GM21737 (cell line): Measurements from ENCODE around the gene AKR1C1.
"Not testable (repeated sequence)": the region's sequence is repeated elsewhere in the genome, so short reads cannot be mapped to it uniquely, and the experiment has no call there.

ENCODE experiments used
- ATAC-seq: cut with Tn5 transposase; IDR thresholded peaks from one replicate; pipeline ENCODE4 v1.9.1; 2021; ENCODE audit warnings: mild to moderate bottlenecking, moderate library complexity; ENCODE audit not compliant: unreplicated experiment

AKR1C1 gene

DNA sequence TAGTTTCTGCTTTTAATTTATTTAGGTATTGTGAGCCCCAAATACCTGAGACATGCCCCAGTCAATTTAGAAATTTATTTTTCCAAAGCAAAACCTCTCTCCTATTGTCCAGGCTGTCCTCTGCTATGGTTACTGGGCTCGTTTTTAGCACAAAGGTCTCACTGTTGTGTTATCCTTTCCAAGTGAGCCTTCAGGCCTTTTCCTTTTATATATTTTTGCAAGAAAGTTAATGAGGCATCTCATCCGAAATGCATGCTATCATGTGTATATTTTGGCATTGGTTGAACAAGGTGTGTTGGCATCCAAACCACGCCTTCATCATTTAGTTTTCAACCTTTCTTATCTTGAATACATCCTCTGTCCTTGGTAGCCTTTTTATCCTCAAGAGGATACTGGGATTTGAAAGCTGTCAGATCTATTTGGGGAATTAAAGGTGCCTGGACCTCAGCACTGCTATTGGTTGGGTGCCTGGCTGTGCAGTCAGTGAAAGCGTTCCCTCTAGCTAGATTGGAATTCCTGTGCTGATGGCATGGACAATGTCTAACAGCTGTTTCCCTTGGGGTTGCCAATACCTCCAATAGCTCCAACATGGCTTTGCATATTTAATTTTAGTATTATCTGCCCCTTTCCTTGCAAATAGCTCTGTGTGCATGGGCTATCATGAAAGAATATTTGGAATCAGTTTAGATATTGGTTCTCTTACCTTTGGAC, 51.1 kb downstream of the AKR1C1 start:
- ATAC-seq: not testable (repeated sequence)

DNA sequence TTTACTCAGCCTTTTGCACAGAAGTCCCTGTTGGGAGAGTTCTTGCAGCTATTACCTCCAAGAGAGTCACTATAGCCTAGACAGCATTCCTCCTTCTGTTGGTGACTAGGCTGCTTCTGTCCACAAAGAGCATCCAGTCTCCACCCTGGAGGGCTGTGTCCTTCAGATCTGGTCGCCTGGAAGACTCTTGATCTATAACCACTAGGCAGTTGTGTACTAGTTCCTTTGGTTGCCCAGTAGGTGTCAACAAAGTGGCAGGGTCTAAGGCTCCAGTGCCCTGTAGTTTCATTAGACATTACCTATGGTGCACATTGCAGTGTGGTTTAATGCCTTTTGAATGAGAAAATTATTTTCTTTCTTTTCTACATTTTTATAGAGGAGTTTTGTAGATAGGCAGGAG, 51.7 kb downstream of the AKR1C1 start:
- no peak for ATAC-seq

DNA sequence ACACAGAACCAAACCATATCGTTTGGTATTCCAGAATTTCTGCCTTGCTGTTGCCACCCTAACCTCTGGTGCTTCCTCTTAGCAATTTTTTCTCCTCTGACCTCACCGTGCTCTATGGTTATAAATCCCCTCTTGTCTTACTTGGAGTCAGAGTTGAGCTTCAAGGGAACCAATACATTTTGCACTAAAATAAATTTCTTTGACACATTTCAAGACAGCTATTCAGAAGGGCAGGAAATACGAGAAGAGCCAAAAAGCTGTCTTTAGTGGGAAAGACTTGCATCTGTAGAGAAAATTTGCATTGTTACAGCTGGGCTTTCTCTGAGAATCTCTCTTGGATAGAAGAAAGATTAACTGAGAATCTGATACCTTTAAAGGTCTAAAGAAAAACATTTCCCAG, 54.9 kb downstream of the AKR1C1 start:
- ATAC-seq: no peak

DNA sequence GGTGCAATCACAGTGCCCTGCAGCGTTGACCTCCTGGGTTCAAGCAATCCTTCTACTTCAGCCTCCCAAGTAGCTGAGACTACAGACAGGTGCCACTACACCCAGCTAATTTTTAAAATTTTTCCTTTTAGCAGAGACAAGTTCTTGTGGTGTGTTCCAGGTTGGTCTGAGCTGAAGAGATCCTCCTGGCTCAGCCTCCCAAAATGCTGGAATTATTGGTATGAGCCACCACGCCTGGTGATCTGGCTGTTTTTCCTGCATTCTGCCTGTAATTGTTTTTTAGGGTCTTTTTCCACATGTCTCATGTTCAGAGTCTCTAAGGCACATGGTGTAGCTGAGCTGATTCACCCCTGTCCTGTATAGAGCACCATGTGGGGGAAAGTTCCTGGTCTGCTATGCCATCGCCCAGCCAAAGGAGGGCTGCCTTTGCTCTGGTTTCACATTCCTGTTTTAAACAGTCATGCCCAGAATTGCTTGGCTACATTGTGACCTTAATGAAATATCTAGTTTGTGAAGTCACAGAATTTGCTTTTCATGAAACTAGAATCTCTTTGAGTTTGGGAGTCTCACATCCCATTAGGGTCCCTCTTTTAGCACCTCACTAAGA, 55.6 kb downstream of the AKR1C1 start:
- not testable (repeated sequence) for ATAC-seq

DNA sequence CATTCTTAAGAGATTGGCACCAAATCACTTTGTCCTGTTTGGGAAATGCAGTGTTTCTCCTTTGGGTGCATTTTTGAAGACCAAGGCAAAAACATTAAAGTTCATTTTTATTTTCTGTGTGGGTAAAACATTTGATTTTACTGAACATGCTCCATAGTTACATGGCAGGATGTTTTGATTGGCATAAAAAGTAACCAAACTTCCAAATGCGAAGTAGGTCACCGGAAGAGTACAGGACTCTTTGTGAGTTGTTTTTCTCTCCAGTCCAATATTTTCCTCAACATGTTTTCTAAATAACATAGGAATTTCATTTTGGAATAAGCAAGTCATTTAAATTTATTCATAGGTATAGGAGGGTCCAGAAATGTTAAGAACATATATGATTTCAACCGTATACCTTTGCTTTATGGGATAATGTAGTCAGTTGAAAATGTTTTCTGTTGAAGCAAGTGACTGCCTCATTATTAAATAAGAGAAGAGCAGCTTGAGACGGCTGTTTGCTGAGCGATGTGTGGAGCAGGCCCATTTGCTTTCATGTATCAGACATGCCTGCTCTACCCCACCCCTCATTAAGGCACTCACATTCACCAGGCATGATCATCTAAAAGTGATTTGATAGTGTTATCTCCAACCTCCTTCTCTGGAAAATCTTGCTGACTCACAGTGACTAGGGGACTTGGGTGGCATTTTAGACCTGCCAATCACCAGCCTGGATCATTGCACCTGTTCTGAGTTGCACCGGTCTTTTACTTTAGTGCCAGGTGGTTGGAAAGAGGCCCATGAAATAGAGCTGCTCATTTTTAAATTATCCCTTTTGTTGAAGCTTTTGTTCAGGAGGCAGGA, 56.8 kb downstream of the AKR1C1 start:
- not testable (repeated sequence) for ATAC-seq

DNA sequence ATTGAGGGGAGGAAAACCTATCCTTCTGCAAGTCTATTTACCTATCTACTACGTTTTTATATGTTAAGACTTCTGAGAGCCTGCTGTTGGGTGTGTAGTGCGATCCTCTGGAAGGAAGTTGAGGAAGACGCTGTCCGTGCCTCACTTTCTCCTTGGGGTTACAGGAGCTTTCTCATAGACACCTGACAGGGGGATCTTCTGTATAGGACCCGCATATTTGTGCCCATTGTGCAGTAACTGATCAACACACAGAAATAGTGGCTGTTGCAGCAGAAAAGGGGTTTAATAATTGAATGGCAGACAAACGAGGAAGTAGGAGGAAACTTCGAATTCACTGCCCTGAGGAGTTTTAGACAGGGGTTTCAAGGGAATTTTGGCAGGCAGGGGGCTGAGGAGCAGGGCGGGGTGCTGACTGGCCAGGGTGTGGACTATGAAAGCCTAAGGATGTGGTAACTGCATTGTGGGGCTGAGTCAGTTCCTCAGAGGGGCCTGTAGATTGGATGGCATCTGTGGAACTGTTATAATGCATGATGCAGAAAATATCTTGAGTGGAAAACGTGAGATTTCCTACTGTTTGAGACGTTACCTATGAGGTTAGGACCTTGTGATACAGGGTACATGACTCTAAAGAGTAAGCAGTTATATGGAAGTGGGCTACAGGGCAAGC, 58.5 kb downstream of the AKR1C1 start:
- ATAC-seq: not testable (repeated sequence)

DNA sequence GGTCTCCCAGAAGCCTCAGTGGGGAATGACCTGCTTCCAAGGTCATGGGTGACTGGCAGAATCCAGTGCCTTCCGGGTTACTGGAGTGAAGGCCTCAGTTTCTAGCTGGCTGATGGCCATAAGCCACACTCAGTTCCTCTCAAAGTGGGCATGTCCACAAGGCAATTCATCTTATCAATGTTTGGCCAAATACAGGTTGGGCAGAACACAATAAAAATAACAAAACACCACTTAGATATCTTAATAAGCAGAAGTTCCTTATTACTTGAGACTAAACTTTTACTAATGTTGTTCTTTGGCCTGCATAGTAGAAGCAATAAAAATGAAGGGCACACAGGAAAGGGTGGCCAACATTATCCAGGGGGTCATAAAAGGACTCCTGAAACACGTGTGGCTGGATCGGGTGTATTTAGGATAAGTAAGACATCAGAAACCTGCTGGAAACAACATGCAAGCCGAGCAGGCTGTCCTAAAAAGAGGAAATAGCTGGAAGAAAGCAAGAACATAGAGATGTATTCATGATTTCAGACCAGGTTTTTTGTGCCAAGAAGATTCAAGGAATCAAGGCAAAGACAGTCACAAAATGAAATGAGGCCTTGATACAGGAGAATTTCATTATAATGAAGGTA, 60.1 kb downstream of the AKR1C1 start:
- ATAC-seq: no peak

DNA sequence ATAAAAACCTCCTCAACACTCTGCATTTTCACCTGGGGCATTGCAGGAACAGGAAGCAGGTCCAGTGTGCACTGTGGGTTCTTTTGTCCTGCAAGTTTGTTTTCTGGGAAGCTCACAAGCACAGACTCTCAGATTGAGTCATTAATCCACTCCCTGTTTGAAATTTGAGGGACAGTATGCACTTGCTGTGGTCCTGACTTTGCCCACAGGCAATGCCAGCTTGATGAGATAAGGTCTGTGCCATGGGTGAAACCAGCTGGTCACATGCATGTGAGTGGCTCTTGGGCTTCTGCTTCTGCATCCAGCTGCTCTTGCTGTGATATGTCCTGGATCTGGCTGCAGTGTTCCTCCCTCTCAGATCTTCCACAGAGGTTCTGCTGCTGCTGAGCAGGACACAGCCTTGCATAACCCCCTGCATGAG, 62.3 kb downstream of the AKR1C1 start:
- ATAC-seq: not testable (repeated sequence)

DNA sequence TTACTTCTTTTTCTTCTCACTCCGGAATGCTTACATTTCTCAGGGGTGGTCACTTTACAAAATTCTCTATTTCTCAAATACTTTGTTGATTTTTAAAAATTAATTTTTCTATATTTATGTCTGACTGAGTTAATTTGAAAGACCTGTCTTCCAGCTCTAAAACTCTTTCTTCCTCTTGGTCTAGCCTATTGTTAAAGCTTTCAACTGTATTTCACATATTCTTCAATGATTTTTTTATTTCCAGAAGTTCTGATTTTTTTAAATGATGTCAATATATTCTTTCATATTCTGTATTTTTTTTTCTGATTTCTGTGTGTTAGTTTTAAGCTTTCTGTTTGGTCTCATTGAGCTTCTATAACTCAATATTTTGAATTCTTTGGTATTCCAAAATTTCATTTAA, 67.8 kb downstream of the AKR1C1 start:
- ATAC-seq: no peak

DNA sequence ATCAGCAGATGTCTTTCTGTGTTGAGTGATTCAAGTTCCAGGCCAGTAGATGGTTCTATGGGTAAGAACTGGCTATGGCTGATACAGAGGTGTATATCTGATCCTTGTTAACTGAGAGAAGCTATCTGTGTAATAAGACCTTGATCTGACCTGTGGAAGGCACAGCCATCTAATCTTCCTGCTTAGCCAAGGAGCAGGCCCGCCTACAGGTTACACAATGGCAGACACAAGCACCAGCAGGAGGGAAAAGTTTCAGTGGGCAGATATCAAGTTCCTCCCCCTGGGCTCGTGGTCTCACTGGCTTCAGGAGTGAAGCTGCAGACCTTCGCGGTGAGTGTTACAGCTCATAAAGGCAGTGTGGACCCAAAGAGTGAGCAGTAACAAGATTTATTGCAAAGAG, 68.4 kb downstream of the AKR1C1 start:
- ATAC-seq: not testable (repeated sequence)

DNA sequence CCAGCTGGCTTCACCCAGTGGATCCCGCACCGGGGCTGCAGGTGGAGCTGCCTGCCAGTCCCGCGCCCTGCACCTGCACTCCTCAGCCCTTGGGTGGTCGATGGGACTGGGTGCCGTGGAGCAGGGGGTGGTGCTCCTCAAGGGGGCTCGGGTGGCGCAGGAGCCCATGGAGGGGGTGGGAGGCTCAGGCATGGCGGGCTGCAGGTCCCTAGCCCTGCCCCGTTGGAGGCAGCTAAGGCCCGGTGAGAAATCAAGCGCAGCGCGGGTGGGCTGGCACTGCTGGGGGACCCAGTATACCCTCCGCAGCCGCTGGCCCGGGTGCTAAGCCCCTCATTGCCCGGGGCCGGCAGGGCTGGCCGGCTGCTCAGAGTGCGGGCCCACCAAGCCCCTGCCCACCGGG, 69.2 kb downstream of the AKR1C1 start:
- ATAC-seq: not testable (repeated sequence)
